Vagina (tissue), 2 donors: ENCODE results near the gene CACNG7.

ENCODE experiments used
- CTCF ChIP-seq, 3 experiments: fragments of 450-650 bp in 2 of 3; fragments of 200-600 bp in 1 of 3; sonication (generic) in 1 of 3; IDR thresholded peaks; one replicate each; pipeline ENCODE4 v1.5.1; 2017 to 2019; ENCODE audit warnings: antibody characterized with exemption in 3 of 3, mild to moderate bottlenecking in 2 of 3, moderate library complexity in 2 of 3
- POLR2A ChIP-seq, 2 donors: fragments of 450-650 bp; IDR thresholded peaks; one replicate each; pipeline ENCODE4 v1.6.1; 2017; ENCODE audit warnings: antibody characterized with exemption in 2 of 2, mild to moderate bottlenecking in 2 of 2, moderate library complexity in 2 of 2
- POLR2AphosphoS5 ChIP-seq, 2 donors: sonication (generic); formaldehyde crosslinking; IDR thresholded peaks; one replicate each; pipeline ENCODE4 v1.9.0; 2017; ENCODE audit warnings: antibody characterized with exemption in 2 of 2, mild to moderate bottlenecking in 2 of 2, low read depth in 1 of 2; ENCODE audit not compliant: insufficient read depth in 1 of 2

GRCh38 chr19:53905787-53906186 is 3.3 kb upstream of the CACNG7 start:
- TF ChIP-seq CTCF (IDR thresholded peaks at IDR 0.05) (no peak), POLR2A (IDR thresholded peaks at IDR 0.05) (no peak), POLR2AphosphoS5 (IDR thresholded peaks at IDR 0.05; ENCODE audit: insufficient read depth in 1 of 2, low read depth in 1 of 2) (no peak)
